Left ventricle myocardium inferior (tissue), 1 donor: ENCODE results near the gene KIN. TPM values are rescaled to one million over a fixed set of nuclear protein-coding genes. Genes with fewer than 3 reads are reported as not detected.

Experiments
- DNase-seq: peaks from one replicate; pipeline ENCODE4 v3.0.0-alpha.2; 2020
- H3K27ac ChIP-seq: fragments of 200-600 bp; replicated peaks from 2 replicates; pipeline ENCODE4 v1.8.0; 2021
- H3K27me3 ChIP-seq: fragments of 200-600 bp; 2 replicates; pipeline ENCODE4 v1.8.0; 2021; ENCODE audit warnings: low read depth
- H3K36me3 ChIP-seq: fragments of 200-600 bp; 2 replicates; pipeline ENCODE4 v1.8.0; 2021
- H3K4me1 ChIP-seq: fragments of 200-600 bp; 2 replicates; pipeline ENCODE4 v1.8.0; 2021
- H3K4me3 ChIP-seq: fragments of 200-600 bp; 2 replicates; pipeline ENCODE4 v1.8.0; 2021; ENCODE audit warnings: mild to moderate bottlenecking, moderate library complexity
- H3K9me3 ChIP-seq: fragments of 200-600 bp; replicated peaks from 2 replicates; pipeline ENCODE4 v1.8.0; 2021
- CTCF ChIP-seq: fragments of 200-600 bp; IDR thresholded peaks from 2 replicates; pipeline ENCODE4 v1.8.0; 2021; ENCODE audit warnings: antibody characterized with exemption, mild to moderate bottlenecking, borderline replicate concordance
- intact Hi-C: fragments of 100-400 bp; cut with micrococcal nuclease; formaldehyde crosslinking; loops from one replicate; pipeline ENCODE4 v1.11.0; 2022
- total RNA-seq: library from RNA; stranded (reverse); fragmentation: NEBNext Ultra II Directional; extraction: Animal tissue kit (Norgen Biotek cat#: 25700); gene quantifications from one replicate; pipeline ENCODE4 v1.2.1, GENCODE V29; 2021
- donor health status: DM: no; HTN: yes; CAD: no; lungs with severe emphysema.

The KIN gene
- total RNA-seq, 1 donor from 2014 or later, result 10.0 TPM

- H3K4me1 ChIP-seq, result no peaks in the 10 kb centered on the region
- no peak for TF ChIP-seq CTCF
- intact Hi-C loops, result no loop called here
- no peaks in the 10 kb centered on the region for H3K36me3 ChIP-seq
- no peak for DNase-seq
- no peaks in the 10 kb centered on the region for H3K9me3 ChIP-seq
- peaks cover 34% of the 10 kb centered on the region for H3K27me3 ChIP-seq
- no peak overlapping the region for H3K4me3 ChIP-seq
- no peak overlapping the region for H3K27ac ChIP-seq
Observed at GRCh38 chr10:7708832-7709231, 79.0 kb downstream of the KIN start.

GRCh38 chr10:7707858-7708622 is 79.8 kb downstream of the KIN start:
- H3K4me3 ChIP-seq, result no peak overlapping the region
- peaks cover 42% of the 10 kb centered on the region for H3K27me3 ChIP-seq
- H3K4me1 ChIP-seq, result no peaks in the 10 kb centered on the region
- no peak for TF ChIP-seq CTCF
- no peak overlapping the region for H3K27ac ChIP-seq
- H3K9me3 ChIP-seq, result no peaks in the 10 kb centered on the region
- DNase-seq, result no peak
- H3K36me3 ChIP-seq, result no peaks in the 10 kb centered on the region
- intact Hi-C loops, result no loop called here

GRCh38 chr10:7707102-7707501 is 80.7 kb downstream of the KIN start:
- Histone ChIP-seq H3K27ac (no peak overlapping the region), H3K36me3 (no peaks in the 10 kb centered on the region)

GRCh38 chr10:7706534-7707073 is 81.2 kb downstream of the KIN start:
- Histone ChIP-seq H3K4me3 (no peak overlapping the region), H3K27me3 (peaks cover 56% of the 10 kb centered on the region), H3K27ac (no peak overlapping the region), H3K9me3 (no peaks in the 10 kb centered on the region), H3K4me1 (no peaks in the 10 kb centered on the region), H3K36me3 (no peaks in the 10 kb centered on the region)
- intact Hi-C loops, result no loop called here
- TF ChIP-seq CTCF, result no peak
- DNase-seq, result no peak

More at GRCh38 chr10:7707102-7707501, 80.7 kb downstream of the KIN start:
- DNase-seq, result no peak
- H3K4me3 ChIP-seq, result no peak overlapping the region
- intact Hi-C loops, result no loop called here
- no peaks in the 10 kb centered on the region for H3K4me1 ChIP-seq
- no peak for TF ChIP-seq CTCF
- H3K27me3 ChIP-seq, result peaks cover 51% of the 10 kb centered on the region
- no peaks in the 10 kb centered on the region for H3K9me3 ChIP-seq

- no peak for DNase-seq
- intact Hi-C loops, result no loop called here
- no peak for TF ChIP-seq CTCF
- no peaks in the 10 kb centered on the region for H3K36me3 ChIP-seq
- H3K4me1 ChIP-seq, result no peaks in the 10 kb centered on the region
- H3K9me3 ChIP-seq, result no peaks in the 10 kb centered on the region
- no peak overlapping the region for H3K4me3 ChIP-seq
- H3K27ac ChIP-seq, result no peak overlapping the region
- peaks cover 61% of the 10 kb centered on the region for H3K27me3 ChIP-seq
Observed at GRCh38 chr10:7705341-7705740, 82.5 kb downstream of the KIN start.
